GM23338 (cell line): Measurements from ENCODE around the gene CAPN15. TPM values are rescaled to one million over a fixed set of nuclear protein-coding genes. Genes with fewer than 3 reads are reported as not detected.

Experiments
- ATAC-seq: fragments of 200-7000 bp; cut with Tn5 transposase; 3 replicates; pipeline ENCODE4 v1.9.1; 2020
- DNase-seq: peaks from one replicate; pipeline ENCODE4 v3.0.0-alpha.2; 2015; ENCODE audit warnings: low spot score
- H2AFZ ChIP-seq: fragments of 200-600 bp; sonication (generic); 2 replicates; pipeline ENCODE4 v1.8.0; 2016; ENCODE audit warnings: antibody characterized with exemption, mild to moderate bottlenecking, moderate library complexity
- H3F3A ChIP-seq: fragments of 200-600 bp; sonication (generic); replicated peaks from 2 replicates; pipeline ENCODE4 v1.8.0; 2017; ENCODE audit warnings: antibody characterized with exemption, mixed run types, low read depth
- H3K27ac ChIP-seq: fragments of 200-600 bp; sonication (generic); 2 replicates; pipeline ENCODE4 v1.6.1; 2016; ENCODE audit warnings: low read depth
- H3K27me3 ChIP-seq: fragments of 200-600 bp; sonication (generic); 2 replicates; pipeline ENCODE4 v1.8.0; 2016; ENCODE audit warnings: mild to moderate bottlenecking, mixed run types, moderate library complexity; ENCODE audit not compliant: insufficient read depth
- H3K36me3 ChIP-seq: fragments of 200-600 bp; sonication (generic); 2 replicates; pipeline ENCODE4 v1.8.0; 2016; ENCODE audit warnings: mild to moderate bottlenecking; ENCODE audit not compliant: insufficient read depth
- H3K4me1 ChIP-seq: fragments of 200-600 bp; sonication (generic); 2 replicates; pipeline ENCODE4 v1.8.0; 2016; ENCODE audit warnings: mild to moderate bottlenecking, moderate library complexity; ENCODE audit not compliant: insufficient read depth
- H3K4me2 ChIP-seq: fragments of 200-600 bp; sonication (generic); 2 replicates; pipeline ENCODE4 v1.7.1; 2017; ENCODE audit warnings: mixed run types
- H3K4me3 ChIP-seq: fragments of 200-600 bp; sonication (generic); 2 replicates; pipeline ENCODE4 v1.6.1; 2016; ENCODE audit warnings: mixed run types
- H3K79me2 ChIP-seq: fragments of 200-600 bp; sonication (generic); replicated peaks from 2 replicates; pipeline ENCODE4 v1.8.0; 2017; ENCODE audit warnings: mild to moderate bottlenecking; ENCODE audit not compliant: insufficient read depth
- H3K9me2 ChIP-seq: fragments of 200-600 bp; sonication (generic); 2 replicates; pipeline ENCODE4 v1.8.0; 2017; ENCODE audit not compliant: insufficient read depth
- H4K20me1 ChIP-seq: fragments of 200-600 bp; sonication (generic); replicated peaks from 2 replicates; pipeline ENCODE4 v1.8.0; 2017; ENCODE audit warnings: mild to moderate bottlenecking; ENCODE audit not compliant: insufficient read depth
- H3K27ac Mint-ChIP-seq: 2 replicates; pipeline ENCODE4 v1.8.0; 2020; ENCODE audit warnings: inconsistent platforms, mild to moderate bottlenecking, moderate library complexity, mixed read lengths
- H3K27me3 Mint-ChIP-seq: 3 replicates; pipeline ENCODE4 v1.8.0; 2022; ENCODE audit warnings: low read depth, mild to moderate bottlenecking, moderate library complexity, mixed read lengths, inconsistent platforms; ENCODE audit not compliant: insufficient read depth, poor library complexity
- H3K36me3 Mint-ChIP-seq: 3 replicates; pipeline ENCODE4 v1.8.0; 2021; ENCODE audit warnings: low read depth, mild to moderate bottlenecking, inconsistent platforms, moderate library complexity, mixed read lengths
- H3K4me1 Mint-ChIP-seq: 3 replicates; pipeline ENCODE4 v1.8.0; 2020; ENCODE audit warnings: mild to moderate bottlenecking, inconsistent platforms, mixed read lengths
- H3K4me3 Mint-ChIP-seq: 3 replicates; pipeline ENCODE4 v1.8.0; 2021; ENCODE audit warnings: moderate library complexity, mild to moderate bottlenecking, inconsistent platforms, mixed read lengths
- H3K9me3 Mint-ChIP-seq: 3 replicates; pipeline ENCODE4 v1.8.0; 2020; ENCODE audit warnings: moderate library complexity, mild to moderate bottlenecking, inconsistent platforms, mixed read lengths
- CREB1 ChIP-seq: fragments of 250-450 bp; sonication (Bioruptor Pico); IDR thresholded peaks from 2 replicates; pipeline ENCODE4 v1.5.0; 2020; ENCODE audit warnings: low read depth, mild to moderate bottlenecking, moderate library complexity
- EZH2 ChIP-seq: fragments of 200-600 bp; sonication (generic); IDR thresholded peaks from one replicate; pipeline ENCODE4 v1.8.0; 2017; ENCODE audit warnings: antibody characterized with exemption, mild to moderate bottlenecking, low read depth; ENCODE audit not compliant: unreplicated experiment
- EZH2phosphoT487 ChIP-seq: fragments of 200-600 bp; sonication (generic); IDR thresholded peaks from one replicate; pipeline ENCODE4 v1.8.1; 2018; ENCODE audit warnings: antibody characterized with exemption; ENCODE audit not compliant: unreplicated experiment
- JUNB ChIP-seq: IDR thresholded peaks from one replicate; pipeline ENCODE4 v1.6.1; 2016; ENCODE audit warnings: antibody characterized with exemption; ENCODE audit not compliant: unreplicated experiment
- NANOG ChIP-seq: IDR thresholded peaks from 2 replicates; pipeline ENCODE4 v1.6.1; 2016; ENCODE audit warnings: antibody characterized with exemption, borderline replicate concordance
- POLR2AphosphoS5 ChIP-seq: IDR thresholded peaks from 2 replicates; pipeline ENCODE4 v1.6.1; 2016; ENCODE audit warnings: antibody characterized with exemption, low read depth
- STAT1 ChIP-seq: IDR thresholded peaks from one replicate; pipeline ENCODE4 v1.6.1; 2016; ENCODE audit warnings: antibody characterized with exemption; ENCODE audit not compliant: unreplicated experiment
- ZNF114 ChIP-seq: fragments of 250-450 bp; sonication (Bioruptor Pico); IDR thresholded peaks from 2 replicates; pipeline ENCODE4 v1.5.0; 2020; ENCODE audit warnings: mild to moderate bottlenecking, moderate library complexity
- ZNF331 ChIP-seq: fragments of 250-450 bp; sonication (Bioruptor Pico); IDR thresholded peaks from 2 replicates; pipeline ENCODE4 v1.5.0; 2020; ENCODE audit warnings: low read depth, mild to moderate bottlenecking, moderate library complexity
- polyA plus RNA-seq: library from polyadenylated mRNA; unstranded; fragments of >200 nt; fragmentation: Nextera tagmentation; extraction: Ambion mirVana; gene quantifications from 2 replicates; pipeline ENCODE4 v1.2.1, GENCODE V29; 2016
- total RNA-seq: library from RNA; depleted of rRNA; stranded (reverse); fragments of >200 nt; shearing (Covaris generic); gene quantifications from 2 replicates; pipeline ENCODE4 v1.2.3, GENCODE V29; 2014
- TF ChIP-seq, protein P1 (sequence below): IDR thresholded peaks from one replicate; pipeline ENCODE4 v1.6.1; 2018; ENCODE audit warnings: antibody characterized with exemption; ENCODE audit not compliant: unreplicated experiment
- TF ChIP-seq, protein P2 (sequence below): fragments of 250-450 bp; sonication (Bioruptor Pico); IDR thresholded peaks from 2 replicates; pipeline ENCODE4 v1.5.0; 2020; ENCODE audit warnings: mild to moderate bottlenecking, moderate library complexity
- TF ChIP-seq, protein P3 (sequence below): IDR thresholded peaks from 2 replicates; pipeline ENCODE4 v1.6.1; 2016; ENCODE audit warnings: antibody characterized with exemption
- TF ChIP-seq, protein P4 (sequence below), 2 experiments: fragments of 200-600 bp in 1 of 2; sonication (generic) in 1 of 2; conservative IDR thresholded peaks; 2 replicates each; pipeline versions ENCODE4 v1.5.1 to v1.6.1; 2016 to 2017; ENCODE audit warnings: antibody characterized with exemption in 2 of 2, low read depth in 2 of 2, mild to moderate bottlenecking in 2 of 2, moderate library complexity in 1 of 2

CAPN15 gene
- total and polyA plus RNA-seq, 2 experiments from 2014 or later = 27.3 to 164 TPM

DNA sequence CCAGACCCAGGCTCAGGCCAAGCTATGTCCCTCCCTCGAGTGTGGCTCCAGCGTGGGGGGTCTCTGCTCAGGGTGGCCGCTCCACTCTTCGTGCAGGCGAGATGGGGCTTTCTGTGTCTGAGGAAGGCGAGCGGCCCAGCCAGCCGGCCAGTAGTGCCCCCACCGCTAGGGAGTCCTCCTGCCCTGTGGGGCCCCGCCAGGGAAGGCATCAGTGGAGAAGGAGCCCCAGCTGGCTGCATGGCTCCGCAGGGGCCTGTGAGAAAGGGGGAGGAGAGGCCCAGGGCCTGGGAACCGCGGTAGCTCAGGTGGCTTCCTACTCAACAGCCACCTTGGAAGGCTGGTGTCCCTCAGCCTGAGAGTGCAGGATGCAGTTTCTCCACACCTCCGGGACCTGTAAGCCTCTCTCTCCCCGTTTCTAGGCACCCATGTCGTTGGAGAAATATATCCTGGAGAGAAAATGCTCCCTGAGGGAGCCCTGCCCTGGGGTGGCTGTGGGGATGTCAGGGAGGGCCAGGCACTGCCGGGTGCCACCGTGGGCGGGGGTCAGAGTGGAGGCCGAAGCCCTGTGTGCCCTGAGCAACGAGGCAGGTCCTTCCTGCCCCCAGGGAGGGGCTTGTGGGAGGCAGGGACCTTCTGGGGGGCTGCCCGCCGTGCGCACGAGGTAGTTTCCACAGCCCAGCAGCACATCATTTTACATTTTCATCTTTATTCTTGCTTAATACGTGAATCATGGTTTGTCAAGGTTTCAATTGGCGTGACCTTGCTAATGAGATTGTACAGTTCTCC, 45.5 kb downstream of the CAPN15 start:
- Histone ChIP-seq H3K27ac (no peak overlapping the region), H3K4me3 (no peak overlapping the region), H2AFZ (no peak overlapping the region), H4K20me1 (no peaks in the 10 kb centered on the region), H3F3A (peaks cover 14% of the 10 kb centered on the region; the same call in 1 of the 2 replicates), H3K9me2 (no peaks in the 10 kb centered on the region), H3K27me3 (no peaks in the 10 kb centered on the region), H3K36me3 (no peaks in the 10 kb centered on the region), H3K79me2 (peaks cover 8% of the 10 kb centered on the region), H3K4me1 (peaks cover 6% of the 10 kb centered on the region; the same call in 1 of the 2 replicates), H3K4me2 (no peak overlapping the region)
- peaks cover 11% of the 10 kb centered on the region for H3K4me1 Mint-ChIP-seq
- TF ChIP-seq EZH2 = no peak
- TF ChIP-seq, protein P1, sequence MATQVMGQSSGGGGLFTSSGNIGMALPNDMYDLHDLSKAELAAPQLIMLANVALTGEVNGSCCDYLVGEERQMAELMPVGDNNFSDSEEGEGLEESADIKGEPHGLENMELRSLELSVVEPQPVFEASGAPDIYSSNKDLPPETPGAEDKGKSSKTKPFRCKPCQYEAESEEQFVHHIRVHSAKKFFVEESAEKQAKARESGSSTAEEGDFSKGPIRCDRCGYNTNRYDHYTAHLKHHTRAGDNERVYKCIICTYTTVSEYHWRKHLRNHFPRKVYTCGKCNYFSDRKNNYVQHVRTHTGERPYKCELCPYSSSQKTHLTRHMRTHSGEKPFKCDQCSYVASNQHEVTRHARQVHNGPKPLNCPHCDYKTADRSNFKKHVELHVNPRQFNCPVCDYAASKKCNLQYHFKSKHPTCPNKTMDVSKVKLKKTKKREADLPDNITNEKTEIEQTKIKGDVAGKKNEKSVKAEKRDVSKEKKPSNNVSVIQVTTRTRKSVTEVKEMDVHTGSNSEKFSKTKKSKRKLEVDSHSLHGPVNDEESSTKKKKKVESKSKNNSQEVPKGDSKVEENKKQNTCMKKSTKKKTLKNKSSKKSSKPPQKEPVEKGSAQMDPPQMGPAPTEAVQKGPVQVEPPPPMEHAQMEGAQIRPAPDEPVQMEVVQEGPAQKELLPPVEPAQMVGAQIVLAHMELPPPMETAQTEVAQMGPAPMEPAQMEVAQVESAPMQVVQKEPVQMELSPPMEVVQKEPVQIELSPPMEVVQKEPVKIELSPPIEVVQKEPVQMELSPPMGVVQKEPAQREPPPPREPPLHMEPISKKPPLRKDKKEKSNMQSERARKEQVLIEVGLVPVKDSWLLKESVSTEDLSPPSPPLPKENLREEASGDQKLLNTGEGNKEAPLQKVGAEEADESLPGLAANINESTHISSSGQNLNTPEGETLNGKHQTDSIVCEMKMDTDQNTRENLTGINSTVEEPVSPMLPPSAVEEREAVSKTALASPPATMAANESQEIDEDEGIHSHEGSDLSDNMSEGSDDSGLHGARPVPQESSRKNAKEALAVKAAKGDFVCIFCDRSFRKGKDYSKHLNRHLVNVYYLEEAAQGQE = no peak
- TF ChIP-seq ZNF114 (CRISPR knock-in tag) = no peak
- TF ChIP-seq, protein P2, sequence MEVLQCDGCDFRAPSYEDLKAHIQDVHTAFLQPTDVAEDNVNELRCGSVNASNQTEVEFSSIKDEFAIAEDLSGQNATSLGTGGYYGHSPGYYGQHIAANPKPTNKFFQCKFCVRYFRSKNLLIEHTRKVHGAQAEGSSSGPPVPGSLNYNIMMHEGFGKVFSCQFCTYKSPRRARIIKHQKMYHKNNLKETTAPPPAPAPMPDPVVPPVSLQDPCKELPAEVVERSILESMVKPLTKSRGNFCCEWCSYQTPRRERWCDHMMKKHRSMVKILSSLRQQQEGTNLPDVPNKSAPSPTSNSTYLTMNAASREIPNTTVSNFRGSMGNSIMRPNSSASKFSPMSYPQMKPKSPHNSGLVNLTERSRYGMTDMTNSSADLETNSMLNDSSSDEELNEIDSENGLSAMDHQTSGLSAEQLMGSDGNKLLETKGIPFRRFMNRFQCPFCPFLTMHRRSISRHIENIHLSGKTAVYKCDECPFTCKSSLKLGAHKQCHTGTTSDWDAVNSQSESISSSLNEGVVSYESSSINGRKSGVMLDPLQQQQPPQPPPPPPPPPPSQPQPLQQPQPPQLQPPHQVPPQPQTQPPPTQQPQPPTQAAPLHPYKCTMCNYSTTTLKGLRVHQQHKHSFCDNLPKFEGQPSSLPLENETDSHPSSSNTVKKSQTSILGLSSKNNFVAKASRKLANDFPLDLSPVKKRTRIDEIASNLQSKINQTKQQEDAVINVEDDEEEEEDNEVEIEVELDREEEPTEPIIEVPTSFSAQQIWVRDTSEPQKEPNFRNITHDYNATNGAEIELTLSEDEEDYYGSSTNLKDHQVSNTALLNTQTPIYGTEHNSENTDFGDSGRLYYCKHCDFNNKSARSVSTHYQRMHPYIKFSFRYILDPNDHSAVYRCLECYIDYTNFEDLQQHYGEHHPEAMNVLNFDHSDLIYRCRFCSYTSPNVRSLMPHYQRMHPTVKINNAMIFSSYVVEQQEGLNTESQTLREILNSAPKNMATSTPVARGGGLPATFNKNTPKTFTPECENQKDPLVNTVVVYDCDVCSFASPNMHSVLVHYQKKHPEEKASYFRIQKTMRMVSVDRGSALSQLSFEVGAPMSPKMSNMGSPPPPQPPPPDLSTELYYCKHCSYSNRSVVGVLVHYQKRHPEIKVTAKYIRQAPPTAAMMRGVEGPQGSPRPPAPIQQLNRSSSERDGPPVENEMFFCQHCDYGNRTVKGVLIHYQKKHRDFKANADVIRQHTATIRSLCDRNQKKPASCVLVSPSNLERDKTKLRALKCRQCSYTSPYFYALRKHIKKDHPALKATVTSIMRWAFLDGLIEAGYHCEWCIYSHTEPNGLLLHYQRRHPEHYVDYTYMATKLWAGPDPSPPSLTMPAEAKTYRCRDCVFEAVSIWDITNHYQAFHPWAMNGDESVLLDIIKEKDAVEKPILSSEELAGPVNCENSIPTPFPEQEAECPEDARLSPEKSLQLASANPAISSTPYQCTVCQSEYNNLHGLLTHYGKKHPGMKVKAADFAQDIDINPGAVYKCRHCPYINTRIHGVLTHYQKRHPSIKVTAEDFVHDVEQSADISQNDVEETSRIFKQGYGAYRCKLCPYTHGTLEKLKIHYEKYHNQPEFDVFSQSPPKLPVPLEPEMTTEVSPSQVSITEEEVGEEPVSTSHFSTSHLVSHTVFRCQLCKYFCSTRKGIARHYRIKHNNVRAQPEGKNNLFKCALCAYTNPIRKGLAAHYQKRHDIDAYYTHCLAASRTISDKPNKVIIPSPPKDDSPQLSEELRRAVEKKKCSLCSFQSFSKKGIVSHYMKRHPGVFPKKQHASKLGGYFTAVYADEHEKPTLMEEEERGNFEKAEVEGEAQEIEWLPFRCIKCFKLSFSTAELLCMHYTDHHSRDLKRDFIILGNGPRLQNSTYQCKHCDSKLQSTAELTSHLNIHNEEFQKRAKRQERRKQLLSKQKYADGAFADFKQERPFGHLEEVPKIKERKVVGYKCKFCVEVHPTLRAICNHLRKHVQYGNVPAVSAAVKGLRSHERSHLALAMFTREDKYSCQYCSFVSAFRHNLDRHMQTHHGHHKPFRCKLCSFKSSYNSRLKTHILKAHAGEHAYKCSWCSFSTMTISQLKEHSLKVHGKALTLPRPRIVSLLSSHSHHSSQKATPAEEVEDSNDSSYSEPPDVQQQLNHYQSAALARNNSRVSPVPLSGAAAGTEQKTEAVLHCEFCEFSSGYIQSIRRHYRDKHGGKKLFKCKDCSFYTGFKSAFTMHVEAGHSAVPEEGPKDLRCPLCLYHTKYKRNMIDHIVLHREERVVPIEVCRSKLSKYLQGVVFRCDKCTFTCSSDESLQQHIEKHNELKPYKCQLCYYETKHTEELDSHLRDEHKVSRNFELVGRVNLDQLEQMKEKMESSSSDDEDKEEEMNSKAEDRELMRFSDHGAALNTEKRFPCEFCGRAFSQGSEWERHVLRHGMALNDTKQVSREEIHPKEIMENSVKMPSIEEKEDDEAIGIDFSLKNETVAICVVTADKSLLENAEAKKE = no peak
- no peak; the same call in 1 of the 2 replicates for TF ChIP-seq POLR2AphosphoS5
- no peak for TF ChIP-seq ZNF331 (CRISPR knock-in tag)
- no peak for TF ChIP-seq EZH2phosphoT487
- TF ChIP-seq CREB1 (CRISPR knock-in tag) = no peak
- TF ChIP-seq, protein P3, sequence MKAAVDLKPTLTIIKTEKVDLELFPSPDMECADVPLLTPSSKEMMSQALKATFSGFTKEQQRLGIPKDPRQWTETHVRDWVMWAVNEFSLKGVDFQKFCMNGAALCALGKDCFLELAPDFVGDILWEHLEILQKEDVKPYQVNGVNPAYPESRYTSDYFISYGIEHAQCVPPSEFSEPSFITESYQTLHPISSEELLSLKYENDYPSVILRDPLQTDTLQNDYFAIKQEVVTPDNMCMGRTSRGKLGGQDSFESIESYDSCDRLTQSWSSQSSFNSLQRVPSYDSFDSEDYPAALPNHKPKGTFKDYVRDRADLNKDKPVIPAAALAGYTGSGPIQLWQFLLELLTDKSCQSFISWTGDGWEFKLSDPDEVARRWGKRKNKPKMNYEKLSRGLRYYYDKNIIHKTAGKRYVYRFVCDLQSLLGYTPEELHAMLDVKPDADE = no peak
- TF ChIP-seq JUNB = no peak
- no peak for TF ChIP-seq STAT1
- TF ChIP-seq, protein P4, sequence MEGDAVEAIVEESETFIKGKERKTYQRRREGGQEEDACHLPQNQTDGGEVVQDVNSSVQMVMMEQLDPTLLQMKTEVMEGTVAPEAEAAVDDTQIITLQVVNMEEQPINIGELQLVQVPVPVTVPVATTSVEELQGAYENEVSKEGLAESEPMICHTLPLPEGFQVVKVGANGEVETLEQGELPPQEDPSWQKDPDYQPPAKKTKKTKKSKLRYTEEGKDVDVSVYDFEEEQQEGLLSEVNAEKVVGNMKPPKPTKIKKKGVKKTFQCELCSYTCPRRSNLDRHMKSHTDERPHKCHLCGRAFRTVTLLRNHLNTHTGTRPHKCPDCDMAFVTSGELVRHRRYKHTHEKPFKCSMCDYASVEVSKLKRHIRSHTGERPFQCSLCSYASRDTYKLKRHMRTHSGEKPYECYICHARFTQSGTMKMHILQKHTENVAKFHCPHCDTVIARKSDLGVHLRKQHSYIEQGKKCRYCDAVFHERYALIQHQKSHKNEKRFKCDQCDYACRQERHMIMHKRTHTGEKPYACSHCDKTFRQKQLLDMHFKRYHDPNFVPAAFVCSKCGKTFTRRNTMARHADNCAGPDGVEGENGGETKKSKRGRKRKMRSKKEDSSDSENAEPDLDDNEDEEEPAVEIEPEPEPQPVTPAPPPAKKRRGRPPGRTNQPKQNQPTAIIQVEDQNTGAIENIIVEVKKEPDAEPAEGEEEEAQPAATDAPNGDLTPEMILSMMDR (conservative IDR thresholded peaks at IDR 0.05; ENCODE audit: low read depth in 2 of 2) = no peak
- no peak for TF ChIP-seq NANOG
- H3K27me3 Mint-ChIP-seq = peaks cover 7% of the 10 kb centered on the region
- ATAC-seq (no peak), DNase-seq (no peak)
- H3K27ac Mint-ChIP-seq = no peak overlapping the region
- no peaks in the 10 kb centered on the region for H3K9me3 Mint-ChIP-seq
- no peaks in the 10 kb centered on the region; the same call in 2 of the 3 replicates for H3K36me3 Mint-ChIP-seq
- peak overlapping the region; percentile 50; the same call in 2 of the 3 replicates for H3K4me3 Mint-ChIP-seq
